HFFc6 (cell line): ENCODE results near the gene MLEC. TPM values are rescaled to one million over a fixed set of nuclear protein-coding genes. Genes with fewer than 3 reads are reported as not detected.

Experiments used
- DNase-seq: peaks from one replicate; pipeline ENCODE4 v3.0.0-alpha.2; 2018
- H3K27ac Mint-ChIP-seq: 2 replicates; pipeline ENCODE4 v1.8.0; 2020; ENCODE audit warnings: mild to moderate bottlenecking, mixed read lengths
- H3K27me3 Mint-ChIP-seq: 2 replicates; pipeline ENCODE4 v1.8.0; 2021; ENCODE audit warnings: mild to moderate bottlenecking, moderate library complexity, mixed read lengths; ENCODE audit not compliant: insufficient read depth
- H3K36me3 Mint-ChIP-seq: 2 replicates; pipeline ENCODE4 v1.8.0; 2021; ENCODE audit warnings: low read depth, mixed read lengths
- H3K4me1 Mint-ChIP-seq: 2 replicates; pipeline ENCODE4 v1.8.0; 2020; ENCODE audit warnings: low read depth, mixed read lengths
- H3K4me3 Mint-ChIP-seq: 2 replicates; pipeline ENCODE4 v1.8.0; 2020; ENCODE audit warnings: mild to moderate bottlenecking, moderate library complexity, mixed read lengths
- H3K9me3 Mint-ChIP-seq: 2 replicates; pipeline ENCODE4 v1.8.0; 2020; ENCODE audit warnings: mild to moderate bottlenecking, mixed read lengths
- CTCF ChIP-seq: fragments of 200-600 bp; sonication (generic); IDR thresholded peaks from 2 replicates; pipeline ENCODE4 v1.5.0; 2021; ENCODE audit warnings: antibody characterized with exemption, mild to moderate bottlenecking
- total RNA-seq, 6 experiments: library from RNA; stranded (reverse); fragmentation: NEBNext Ultra II Directional; extraction: Animal tissue kit (Norgen Biotek cat#: 25700); gene quantifications; 2 replicates in 1 of 6; 3 replicates in 5 of 6; pipeline ENCODE4 v1.2.3, GENCODE V29; 2021

The MLEC gene
- total RNA-seq, 6 experiments from 2014 or later, result 195 to 241 (median 209) TPM

GRCh38 chr12:120719072-120719471 is 32.1 kb downstream of the MLEC start:
- Mint-ChIP-seq H3K4me3 (no peak overlapping the region), H3K27ac (no peak overlapping the region), H3K4me1 (peaks cover 16% of the 10 kb centered on the region), H3K9me3 (no peaks in the 10 kb centered on the region), H3K36me3 (peaks cover 44% of the 10 kb centered on the region), H3K27me3 (no peaks in the 10 kb centered on the region)
- no peak for DNase-seq
- TF ChIP-seq CTCF, result no peak

- H3K4me3 Mint-ChIP-seq, result no peak overlapping the region
- DNase-seq, result no peak
- H3K36me3 Mint-ChIP-seq, result peaks cover 48% of the 10 kb centered on the region
- no peak for TF ChIP-seq CTCF
- H3K27ac Mint-ChIP-seq, result no peak overlapping the region
- H3K4me1 Mint-ChIP-seq, result peaks cover 19% of the 10 kb centered on the region
- H3K27me3 Mint-ChIP-seq, result 0 out of 2 replicates have a peak, but pooled peaks cover under 1% of the 10 kb centered on the region
- no peaks in the 10 kb centered on the region for H3K9me3 Mint-ChIP-seq
Observed at GRCh38 chr12:120719496-120720233, 32.7 kb downstream of the MLEC start.

- H3K36me3 Mint-ChIP-seq, result peaks cover 55% of the 10 kb centered on the region
- H3K27me3 Mint-ChIP-seq, result 0 out of 2 replicates have a peak, but pooled peaks cover 2% of the 10 kb centered on the region
- H3K4me3 Mint-ChIP-seq, result no peak overlapping the region
- no peak for TF ChIP-seq CTCF
- H3K9me3 Mint-ChIP-seq, result no peaks in the 10 kb centered on the region
- peak overlapping the region; percentile 43 for H3K27ac Mint-ChIP-seq
- peak; percentile 67 for DNase-seq
- peaks cover 26% of the 10 kb centered on the region for H3K4me1 Mint-ChIP-seq
Observed at GRCh38 chr12:120720234-120720986, 33.5 kb downstream of the MLEC start.

- Mint-ChIP-seq H3K36me3 (peaks cover 54% of the 10 kb centered on the region), H3K4me1 (peaks cover 26% of the 10 kb centered on the region), H3K27me3 (peaks cover 2% of the 10 kb centered on the region; the same call in 1 of the 2 replicates), H3K27ac (peak overlapping the region; percentile 43; the same call in 1 of the 2 replicates), H3K9me3 (no peaks in the 10 kb centered on the region), H3K4me3 (no peak overlapping the region)
- DNase-seq, result no peak
- TF ChIP-seq CTCF, result no peak
Observed at GRCh38 chr12:120720987-120721801, 34.2 kb downstream of the MLEC start.

- H3K36me3 Mint-ChIP-seq, result peaks cover 47% of the 10 kb centered on the region
- H3K9me3 Mint-ChIP-seq, result no peaks in the 10 kb centered on the region
- no peak overlapping the region for H3K4me3 Mint-ChIP-seq
- TF ChIP-seq CTCF, result no peak
- DNase-seq, result no peak
- peaks cover 22% of the 10 kb centered on the region for H3K4me1 Mint-ChIP-seq
- peaks cover 2% of the 10 kb centered on the region; the same call in 1 of the 2 replicates for H3K27me3 Mint-ChIP-seq
- no peak overlapping the region for H3K27ac Mint-ChIP-seq
Observed at GRCh38 chr12:120721866-120722265, 34.9 kb downstream of the MLEC start.
